Activated T-helper 2 cell treated with anti-CD3 and anti-CD28 coated beads, Interferon-gamma antibody, Interleukin-2, Interleukin-4, amounts not matched to agents 10 μg/mL and 5 μg/mL and 100 μg/mL, durations not matched to agents 14 hours and 24 hours and 36 hours (primary cell): ENCODE measurements around the gene CLIC1. TPM values are rescaled to one million over a fixed set of nuclear protein-coding genes. Genes with fewer than 3 reads are reported as not detected.

Experiments used
- DNase-seq: peaks from one replicate; pipeline ENCODE4 v3.0.0; 2021; ENCODE audit warnings: low spot score
- H3K27ac Mint-ChIP-seq: one replicate; pipeline ENCODE4 v1.8.0; 2021; ENCODE audit warnings: mixed read lengths
- H3K27me3 Mint-ChIP-seq: one replicate; pipeline ENCODE4 v1.8.0; 2021; ENCODE audit warnings: low read depth, mixed read lengths
- H3K36me3 Mint-ChIP-seq: one replicate; pipeline ENCODE4 v1.8.0; 2021; ENCODE audit warnings: low read depth, mixed read lengths
- H3K4me1 Mint-ChIP-seq: one replicate; pipeline ENCODE4 v1.8.0; 2021; ENCODE audit warnings: low read depth, mixed read lengths
- H3K4me3 Mint-ChIP-seq: one replicate; pipeline ENCODE4 v1.8.0; 2021; ENCODE audit warnings: low read depth, mild to moderate bottlenecking, moderate library complexity, mixed read lengths
- H3K9me3 Mint-ChIP-seq: one replicate; pipeline ENCODE4 v1.8.0; 2021; ENCODE audit warnings: mixed read lengths
- intact Hi-C: fragments of 100-400 bp; cut with micrococcal nuclease; formaldehyde crosslinking; loops from one replicate; pipeline ENCODE4 v1.15.1; 2023
- total RNA-seq: library from RNA; stranded (reverse); gene quantifications from 2 replicates; pipeline ENCODE4 v1.2.3, GENCODE V29; 2022

Gene CLIC1
- total RNA-seq, 1 donor from 2014 or later, result 412 TPM

- no peak overlapping the region for H3K27ac Mint-ChIP-seq
- peaks cover 10% of the 10 kb centered on the region for H3K4me1 Mint-ChIP-seq
- intact Hi-C loops, result no loop called here
- H3K9me3 Mint-ChIP-seq, result no peaks in the 10 kb centered on the region
- no peaks in the 10 kb centered on the region for H3K27me3 Mint-ChIP-seq
- no peak overlapping the region for H3K4me3 Mint-ChIP-seq
- H3K36me3 Mint-ChIP-seq, result peaks cover 52% of the 10 kb centered on the region
- DNase-seq, result no peak
Measured at GRCh38 chr6:31691078-31691463, 45.3 kb downstream of the CLIC1 start.

- Mint-ChIP-seq H3K36me3 (peaks cover 57% of the 10 kb centered on the region), H3K4me3 (no peak overlapping the region), H3K27ac (no peak overlapping the region), H3K9me3 (no peaks in the 10 kb centered on the region), H3K27me3 (no peaks in the 10 kb centered on the region), H3K4me1 (peaks cover 10% of the 10 kb centered on the region)
- intact Hi-C loops, result no loop called here
- no peak for DNase-seq
Measured at GRCh38 chr6:31690231-31691077, 45.9 kb downstream of the CLIC1 start.

GRCh38 chr6:31689249-31690110 lies 46.9 kb downstream of the CLIC1 start:
- Mint-ChIP-seq H3K4me1 (peaks cover 10% of the 10 kb centered on the region), H3K27me3 (no peaks in the 10 kb centered on the region), H3K27ac (no peak overlapping the region), H3K4me3 (no peak overlapping the region), H3K36me3 (peaks cover 50% of the 10 kb centered on the region), H3K9me3 (no peaks in the 10 kb centered on the region)
- DNase-seq, result no peak
- intact Hi-C loops, result loop anchor here (10.0 kb wide), 1 partner anchor 265 kb away; the partner anchor contains the start of genes NELFE and SKIC2

GRCh38 chr6:31687860-31688693 lies 48.3 kb downstream of the CLIC1 start:
- intact Hi-C loops, result loop anchor here (10.0 kb wide), 1 partner anchor 267 kb away; the partner anchor contains the start of genes NELFE and SKIC2
- peaks cover 44% of the 10 kb centered on the region for H3K36me3 Mint-ChIP-seq
- DNase-seq, result no peak
- no peaks in the 10 kb centered on the region for H3K27me3 Mint-ChIP-seq
- no peak overlapping the region for H3K4me3 Mint-ChIP-seq
- H3K27ac Mint-ChIP-seq, result no peak overlapping the region
- H3K9me3 Mint-ChIP-seq, result no peaks in the 10 kb centered on the region
- H3K4me1 Mint-ChIP-seq, result peaks cover 10% of the 10 kb centered on the region

GRCh38 chr6:31687321-31687720 lies 49.0 kb downstream of the CLIC1 start:
- DNase-seq, result no peak
- no peaks in the 10 kb centered on the region for H3K27me3 Mint-ChIP-seq
- no peak overlapping the region for H3K4me3 Mint-ChIP-seq
- peaks cover 10% of the 10 kb centered on the region for H3K4me1 Mint-ChIP-seq
- H3K9me3 Mint-ChIP-seq, result no peaks in the 10 kb centered on the region
- H3K36me3 Mint-ChIP-seq, result peaks cover 37% of the 10 kb centered on the region
- intact Hi-C loops, result loop anchor here (10.0 kb wide), 1 partner anchor 267 kb away; the partner anchor contains the start of genes NELFE and SKIC2
- no peak overlapping the region for H3K27ac Mint-ChIP-seq

GRCh38 chr6:31686483-31686882 lies 49.8 kb downstream of the CLIC1 start:
- DNase-seq, result no peak
- H3K4me1 Mint-ChIP-seq, result peaks cover 12% of the 10 kb centered on the region
- peak overlapping the region; percentile 13 for H3K27ac Mint-ChIP-seq
- no peak overlapping the region for H3K4me3 Mint-ChIP-seq
- peaks cover 34% of the 10 kb centered on the region for H3K36me3 Mint-ChIP-seq
- intact Hi-C loops, result loop anchor here (10.0 kb wide), 1 partner anchor 268 kb away; the partner anchor contains the start of genes NELFE and SKIC2
- H3K27me3 Mint-ChIP-seq, result no peaks in the 10 kb centered on the region
- H3K9me3 Mint-ChIP-seq, result no peaks in the 10 kb centered on the region

- no peak for DNase-seq
- H3K36me3 Mint-ChIP-seq, result peaks cover 21% of the 10 kb centered on the region
- no peaks in the 10 kb centered on the region for H3K27me3 Mint-ChIP-seq
- no peak overlapping the region for H3K27ac Mint-ChIP-seq
- peaks cover 16% of the 10 kb centered on the region for H3K4me1 Mint-ChIP-seq
- H3K9me3 Mint-ChIP-seq, result no peaks in the 10 kb centered on the region
- no peak overlapping the region for H3K4me3 Mint-ChIP-seq
- intact Hi-C loops, result loop anchor here (5.0 to 10.0 kb wide), 2 partner anchors 149 to 271 kb away; partner anchors contain the start of genes NELFE and SKIC2
Measured at GRCh38 chr6:31683591-31683990, 52.7 kb downstream of the CLIC1 start.

GRCh38 chr6:31681135-31681671 lies 55.1 kb downstream of the CLIC1 start:
- peak overlapping the region; percentile 73 for H3K4me3 Mint-ChIP-seq
- no peaks in the 10 kb centered on the region for H3K27me3 Mint-ChIP-seq
- intact Hi-C loops, result loop anchor here (2.0 to 10.0 kb wide), 3 partner anchors 58 to 274 kb away; partner anchors contain the start of genes NELFE and SKIC2
- H3K4me1 Mint-ChIP-seq, result peaks cover 21% of the 10 kb centered on the region
- no peak for DNase-seq
- peaks cover 7% of the 10 kb centered on the region for H3K36me3 Mint-ChIP-seq
- no peaks in the 10 kb centered on the region for H3K9me3 Mint-ChIP-seq
- H3K27ac Mint-ChIP-seq, result no peak overlapping the region

Other genes starting within 250 kb of the CLIC1 start
- gene MICB, start 238.4 kb downstream of the CLIC1 start, total RNA-seq, result 30.6 and 31.5 TPM in 2 replicates
- not detected in 2 replicates for gene MCCD1, start 207.6 kb downstream of the CLIC1 start, total RNA-seq
- 579 and 583 TPM in 2 replicates for gene DDX39B, start 194.5 kb downstream of the CLIC1 start, total RNA-seq
- 0.69 and 0.82 TPM in 2 replicates for gene ATP6V1G2, start 189.9 kb downstream of the CLIC1 start, total RNA-seq
- gene NFKBIL1, start 188.9 kb downstream of the CLIC1 start, total RNA-seq, result 15.7 and 17.6 TPM in 2 replicates
- 293 and 308 TPM in 2 replicates for gene LTA, start 164.2 kb downstream of the CLIC1 start, total RNA-seq
- gene TNF, start 161.0 kb downstream of the CLIC1 start, total RNA-seq, result 94.4 and 96.8 TPM in 2 replicates
- gene LTB, start 154.1 kb downstream of the CLIC1 start, total RNA-seq, result 16.3 and 16.6 TPM in 2 replicates
- gene LST1, start 150.3 kb downstream of the CLIC1 start, total RNA-seq, result 10.2 and 14.6 TPM in 2 replicates
- gene NCR3, start 143.5 kb downstream of the CLIC1 start, total RNA-seq, result 8.0 and 9.3 TPM in 2 replicates
- 71.8 and 78.2 TPM in 2 replicates for gene AIF1, start 121.3 kb downstream of the CLIC1 start, total RNA-seq
- gene PRRC2A, start 115.8 kb downstream of the CLIC1 start, total RNA-seq, result 298 and 304 TPM in 2 replicates
- gene BAG6, start 83.9 kb downstream of the CLIC1 start, total RNA-seq, result 330 and 335 TPM in 2 replicates
- gene APOM, start 80.6 kb downstream of the CLIC1 start, total RNA-seq, result 2.3 and 2.4 TPM in 2 replicates
- gene C6orf47, start 75.8 kb downstream of the CLIC1 start, total RNA-seq, result 18.1 and 19.3 TPM in 2 replicates
- gene GPANK1, start 71.5 kb downstream of the CLIC1 start, total RNA-seq, result 31.5 and 34.7 TPM in 2 replicates
- gene CSNK2B, start 70.5 kb downstream of the CLIC1 start, total RNA-seq, result 266 and 279 TPM in 2 replicates
- 31.0 and 32.1 TPM in 2 replicates for gene LY6G5B, start 66.6 kb downstream of the CLIC1 start, total RNA-seq
- 4.6 and 4.8 TPM in 2 replicates for gene LY6G5C, start 55.5 kb downstream of the CLIC1 start, total RNA-seq
- 51.4 and 52.7 TPM in 2 replicates for gene ABHD16A, start 33.2 kb downstream of the CLIC1 start, total RNA-seq
- gene LY6G6F, start 29.7 kb downstream of the CLIC1 start, total RNA-seq, result not detected in 2 replicates
- gene LY6G6D, start 21.2 kb downstream of the CLIC1 start, total RNA-seq, result not detected in 2 replicates
- not detected in 2 replicates for gene LY6G6C, start 14.8 kb downstream of the CLIC1 start, total RNA-seq
- gene MPIG6B, start 13.2 kb downstream of the CLIC1 start, total RNA-seq, result not detected in 2 replicates
- 5.8 and 7.7 TPM in 2 replicates for gene DDAH2, start 7.2 kb downstream of the CLIC1 start, total RNA-seq
- gene MSH5, start 3.5 kb upstream of the CLIC1 start, total RNA-seq, result 82.8 and 93.3 TPM in 2 replicates
- 16.4 and 18.9 TPM in 2 replicates for gene SAPCD1, start 26.1 kb upstream of the CLIC1 start, total RNA-seq
- gene VWA7, start 40.8 kb upstream of the CLIC1 start, total RNA-seq, result 5.6 and 5.9 TPM in 2 replicates
- 166 and 176 TPM in 2 replicates for gene VARS1, start 59.2 kb upstream of the CLIC1 start, total RNA-seq
- 130 TPM in 2 replicates for gene LSM2, start 70.4 kb upstream of the CLIC1 start, total RNA-seq
- 2.1 and 2.4 TPM in 2 replicates for gene HSPA1L, start 78.8 kb upstream of the CLIC1 start, total RNA-seq
- 112 and 118 TPM in 2 replicates for gene HSPA1A, start 79.0 kb upstream of the CLIC1 start, total RNA-seq
- gene HSPA1B, start 91.2 kb upstream of the CLIC1 start, total RNA-seq, result 116 and 120 TPM in 2 replicates
- 21.3 and 21.6 TPM in 2 replicates for gene NEU1, start 126.3 kb upstream of the CLIC1 start, total RNA-seq
- 0.18 TPM in 1 of 2 replicates, not detected in the other for gene SLC44A4, start 142.5 kb upstream of the CLIC1 start, total RNA-seq
- gene EHMT2, start 161.2 kb upstream of the CLIC1 start, total RNA-seq, result 76.3 and 76.5 TPM in 2 replicates
- 4.8 and 4.9 TPM in 2 replicates for gene ZBTB12, start 165.6 kb upstream of the CLIC1 start, total RNA-seq
- gene C2, start 191.2 kb upstream of the CLIC1 start, total RNA-seq, result 1.1 and 1.4 TPM in 2 replicates
- 0.16 TPM in 1 of 2 replicates, not detected in the other for gene CFB, start 209.6 kb upstream of the CLIC1 start, total RNA-seq
- gene NELFE, start 222.4 kb upstream of the CLIC1 start, total RNA-seq, result 81.2 and 82.0 TPM in 2 replicates
- gene SKIC2, start 222.6 kb upstream of the CLIC1 start, total RNA-seq, result 93.7 and 99.5 TPM in 2 replicates
- gene DXO, start 235.6 kb upstream of the CLIC1 start, total RNA-seq, result 15.7 and 16.6 TPM in 2 replicates
- 2.6 and 3.1 TPM in 2 replicates for gene C4A, start 245.5 kb upstream of the CLIC1 start, total RNA-seq